Mesendoderm (in vitro differentiated cells): ENCODE measurements around the gene CACNA1C.

Experiments
- DNase-seq: peaks from one replicate; pipeline ENCODE4 v3.0.0; 2013
- H2AK5ac ChIP-seq: 2 replicates; pipeline ENCODE4 v1.6.1; 2013; ENCODE audit warnings: low read length, inconsistent platforms
- H2BK120ac ChIP-seq: 2 replicates; pipeline ENCODE4 v1.6.1; 2013; ENCODE audit warnings: low read depth, mild to moderate bottlenecking, low read length, moderate library complexity, mixed read lengths
- H2BK15ac ChIP-seq: replicated peaks from 2 replicates; pipeline ENCODE4 v1.6.1; 2013; ENCODE audit warnings: low read depth, mild to moderate bottlenecking, moderate library complexity
- H2BK5ac ChIP-seq: 2 replicates; pipeline ENCODE4 v1.6.1; 2013; ENCODE audit warnings: low read length, inconsistent platforms
- H3K18ac ChIP-seq: 2 replicates; pipeline ENCODE4 v1.6.1; 2013; ENCODE audit warnings: mild to moderate bottlenecking, low read length, mixed read lengths
- H3K23ac ChIP-seq: one replicate; pipeline ENCODE4 v1.6.1; 2013; ENCODE audit warnings: low read length
- H3K27ac ChIP-seq: 2 replicates; pipeline ENCODE4 v1.5.1; 2013; ENCODE audit warnings: low read depth, mild to moderate bottlenecking, inconsistent platforms, low read length, moderate library complexity
- H3K27me3 ChIP-seq: 2 replicates; pipeline ENCODE4 v1.6.1; 2013; ENCODE audit warnings: low read length, control low read depth, mild to moderate bottlenecking, inconsistent platforms; ENCODE audit not compliant: insufficient read depth, poor library complexity
- H3K36me3 ChIP-seq: 2 replicates; pipeline ENCODE4 v1.6.1; 2013; ENCODE audit warnings: low read length, inconsistent platforms; ENCODE audit not compliant: control insufficient read depth, insufficient read depth
- H3K4ac ChIP-seq: one replicate; pipeline ENCODE4 v1.6.1; 2013; ENCODE audit warnings: low read depth, mild to moderate bottlenecking, low read length, moderate library complexity
- H3K4me1 ChIP-seq: 2 replicates; pipeline ENCODE4 v1.6.1; 2013; ENCODE audit warnings: low read depth, low read length, inconsistent platforms; ENCODE audit not compliant: control insufficient read depth
- H3K4me2 ChIP-seq: 2 replicates; pipeline ENCODE4 v1.6.1; 2013; ENCODE audit warnings: low read length
- H3K4me3 ChIP-seq: 2 replicates; pipeline ENCODE4 v1.5.1; 2013; ENCODE audit warnings: mild to moderate bottlenecking, low read length
- H3K56ac ChIP-seq: one replicate; pipeline ENCODE4 v1.6.1; 2013; ENCODE audit warnings: low read length
- H3K79me1 ChIP-seq: 2 replicates; pipeline ENCODE4 v1.6.1; 2013; ENCODE audit warnings: low read length, inconsistent platforms
- H3K79me2 ChIP-seq: 2 replicates; pipeline ENCODE4 v1.6.1; 2013; ENCODE audit warnings: mild to moderate bottlenecking, low read length; ENCODE audit not compliant: control insufficient read depth, insufficient read depth
- H3K9ac ChIP-seq: 2 replicates; pipeline ENCODE4 v1.6.1; 2013; ENCODE audit warnings: low read length, inconsistent platforms
- H4K5ac ChIP-seq: one replicate; pipeline ENCODE4 v1.6.1; 2013; ENCODE audit warnings: low read length
- H4K8ac ChIP-seq: one replicate; pipeline ENCODE4 v1.6.1; 2013; ENCODE audit warnings: low read depth, mild to moderate bottlenecking, control low read depth, low read length, moderate library complexity
- WGBS: extraction: QIAGEN DNeasy Blood & Tissue Kit; methylation state at CpG from one replicate; pipeline ENCODE4 v1.1.7; 2013; ENCODE audit warnings: low lambda C conversion rate, missing lambda C conversion rate; ENCODE audit not compliant: insufficient coverage; ENCODE audit errors: extremely low coverage; 5-methylcytosine and 5-hydroxymethylcytosine counted together

The CACNA1C gene

GRCh38 chr12:2017546-2018337 is 35.0 kb upstream of the CACNA1C start:
- Histone ChIP-seq H2BK15ac (no peak overlapping the region), H2BK5ac (no peak overlapping the region), H3K56ac (no peak overlapping the region), H3K4ac (no peak overlapping the region), H2AK5ac (no peak overlapping the region), H3K4me3 (no peak overlapping the region), H3K4me2 (no peak overlapping the region), H3K23ac (no peak overlapping the region), H3K27me3 (no peaks in the 10 kb centered on the region), H4K5ac (no peak overlapping the region), H3K79me2 (no peaks in the 10 kb centered on the region), H2BK120ac (no peak overlapping the region), H3K4me1 (no peaks in the 10 kb centered on the region), H3K9ac (no peak overlapping the region), H3K79me1 (no peaks in the 10 kb centered on the region), H3K27ac (no peak overlapping the region), H3K18ac (no peak overlapping the region), H3K36me3 (no peaks in the 10 kb centered on the region), H4K8ac (no peak overlapping the region)
- DNase-seq = peak; percentile 44
- WGBS = no CpG with 5 or more reads among the region's 12 CpGs

- Histone ChIP-seq H4K5ac (no peak overlapping the region), H3K4ac (no peak overlapping the region), H2BK15ac (no peak overlapping the region), H3K27ac (no peak overlapping the region), H3K18ac (no peak overlapping the region), H3K79me1 (no peaks in the 10 kb centered on the region), H2BK5ac (no peak overlapping the region), H3K79me2 (no peaks in the 10 kb centered on the region), H3K9ac (no peak overlapping the region), H4K8ac (no peak overlapping the region), H3K4me2 (no peak overlapping the region), H2AK5ac (no peak overlapping the region), H3K4me3 (no peak overlapping the region), H3K4me1 (no peaks in the 10 kb centered on the region), H2BK120ac (no peak overlapping the region), H3K36me3 (no peaks in the 10 kb centered on the region), H3K23ac (no peak overlapping the region), H3K27me3 (no peaks in the 10 kb centered on the region), H3K56ac (no peak overlapping the region)
- no peak for DNase-seq
- WGBS = no CpG with 5 or more reads among the region's 7 CpGs
These were observed 34.4 kb upstream of the CACNA1C start for GRCh38 chr12:2018391-2018790.

GRCh38 chr12:2019126-2019525 is 33.7 kb upstream of the CACNA1C start:
- no peak overlapping the region for H3K23ac ChIP-seq
- H4K8ac ChIP-seq = no peak overlapping the region
- no peak overlapping the region for H3K4me2 ChIP-seq
- no CpG with 5 or more reads among the region's 2 CpGs for WGBS
- H3K79me2 ChIP-seq = no peaks in the 10 kb centered on the region
- H3K4me3 ChIP-seq = no peak overlapping the region
- no peak overlapping the region for H2BK15ac ChIP-seq
- no peak overlapping the region for H3K27ac ChIP-seq
- H3K27me3 ChIP-seq = no peaks in the 10 kb centered on the region
- H3K4ac ChIP-seq = no peak overlapping the region
- no peak overlapping the region for H4K5ac ChIP-seq
- no peaks in the 10 kb centered on the region for H3K79me1 ChIP-seq
- no peak overlapping the region for H2AK5ac ChIP-seq
- no peak overlapping the region for H2BK120ac ChIP-seq
- H3K4me1 ChIP-seq = no peaks in the 10 kb centered on the region
- H3K18ac ChIP-seq = no peak overlapping the region
- H3K9ac ChIP-seq = no peak overlapping the region
- no peak overlapping the region for H2BK5ac ChIP-seq
- H3K56ac ChIP-seq = no peak overlapping the region
- DNase-seq = no peak
- no peaks in the 10 kb centered on the region for H3K36me3 ChIP-seq

GRCh38 chr12:2020511-2020910 is 32.3 kb upstream of the CACNA1C start:
- no peak overlapping the region for H3K4ac ChIP-seq
- H4K5ac ChIP-seq = no peak overlapping the region
- no peaks in the 10 kb centered on the region for H3K36me3 ChIP-seq
- no peak overlapping the region for H3K4me3 ChIP-seq
- H2AK5ac ChIP-seq = no peak overlapping the region
- H3K27me3 ChIP-seq = no peaks in the 10 kb centered on the region
- no peak for DNase-seq
- no peak overlapping the region for H3K4me2 ChIP-seq
- no peak overlapping the region for H3K27ac ChIP-seq
- H2BK15ac ChIP-seq = no peak overlapping the region
- no peak overlapping the region for H2BK120ac ChIP-seq
- H2BK5ac ChIP-seq = no peak overlapping the region
- H4K8ac ChIP-seq = no peak overlapping the region
- H3K23ac ChIP-seq = no peak overlapping the region
- no CpG with 5 or more reads among the region's 3 CpGs for WGBS
- H3K56ac ChIP-seq = no peak overlapping the region
- no peak overlapping the region for H3K18ac ChIP-seq
- H3K79me1 ChIP-seq = no peaks in the 10 kb centered on the region
- no peaks in the 10 kb centered on the region for H3K79me2 ChIP-seq
- H3K4me1 ChIP-seq = no peaks in the 10 kb centered on the region
- no peak overlapping the region for H3K9ac ChIP-seq

GRCh38 chr12:2023365-2023764 is 29.4 kb upstream of the CACNA1C start:
- no peak overlapping the region for H2BK5ac ChIP-seq
- no peak overlapping the region for H3K4ac ChIP-seq
- no peak overlapping the region for H4K8ac ChIP-seq
- no peak overlapping the region for H2BK120ac ChIP-seq
- no peak overlapping the region for H3K4me3 ChIP-seq
- H4K5ac ChIP-seq = no peak overlapping the region
- H3K79me2 ChIP-seq = no peaks in the 10 kb centered on the region
- H3K4me1 ChIP-seq = no peaks in the 10 kb centered on the region
- no peak overlapping the region for H3K27ac ChIP-seq
- no peak overlapping the region for H3K23ac ChIP-seq
- H3K56ac ChIP-seq = no peak overlapping the region
- H3K79me1 ChIP-seq = no peaks in the 10 kb centered on the region
- H3K4me2 ChIP-seq = no peak overlapping the region
- no peaks in the 10 kb centered on the region for H3K27me3 ChIP-seq
- H3K36me3 ChIP-seq = no peaks in the 10 kb centered on the region
- no peak overlapping the region for H3K9ac ChIP-seq
- no CpG with 5 or more reads among the region's 3 CpGs for WGBS
- no peak overlapping the region for H2BK15ac ChIP-seq
- peak; percentile 33 for DNase-seq
- H2AK5ac ChIP-seq = no peak overlapping the region
- no peak overlapping the region for H3K18ac ChIP-seq

GRCh38 chr12:2027351-2027750 is 25.4 kb upstream of the CACNA1C start:
- Histone ChIP-seq H4K8ac (no peak overlapping the region), H4K5ac (no peak overlapping the region), H3K4ac (no peak overlapping the region), H2BK5ac (no peak overlapping the region), H3K27me3 (no peaks in the 10 kb centered on the region), H3K4me1 (no peaks in the 10 kb centered on the region), H3K23ac (no peak overlapping the region), H3K36me3 (no peaks in the 10 kb centered on the region), H3K27ac (no peak overlapping the region), H3K4me3 (no peak overlapping the region), H2BK120ac (no peak overlapping the region), H3K79me1 (no peaks in the 10 kb centered on the region), H3K18ac (no peak overlapping the region), H3K79me2 (no peaks in the 10 kb centered on the region), H2AK5ac (no peak overlapping the region), H2BK15ac (no peak overlapping the region), H3K4me2 (no peak overlapping the region), H3K56ac (no peak overlapping the region), H3K9ac (no peak overlapping the region)
- no peak for DNase-seq
- WGBS = no CpG with 5 or more reads among the region's 4 CpGs
